ENCODE results near the gene RAB7B. TPM values are rescaled to one million over a fixed set of nuclear protein-coding genes. Genes with fewer than 3 reads are reported as not detected.

The RAB7B gene
- total RNA-seq, 2 donors from 2014 or later: 0.34 to 2.3 TPM

DNA sequence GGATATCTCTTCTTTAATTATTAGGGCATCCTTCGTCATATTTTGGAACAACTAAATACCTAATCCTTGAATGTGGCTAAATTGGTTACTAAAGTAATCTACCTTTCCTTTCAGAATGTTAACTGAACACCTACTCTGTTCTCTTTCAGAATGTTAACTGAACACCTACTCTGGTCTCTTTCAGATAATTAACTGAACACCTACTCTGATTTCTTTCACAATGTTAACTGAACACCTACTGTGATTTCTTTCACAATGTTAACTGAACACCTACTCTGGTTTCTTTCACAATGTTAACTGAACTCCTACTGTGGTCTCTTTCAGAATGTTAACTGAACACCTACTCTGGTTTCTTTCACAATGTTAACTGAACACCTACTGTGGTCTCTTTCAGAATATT lies 21.9 kb downstream of the RAB7B start:
- ATAC-seq (no peak), DNase-seq (no peak)
- intact Hi-C loops (cut with DNase I, micrococcal nuclease): loop anchor here in 1 of 2 donors (5.0 kb wide), 1 partner anchor 126 kb away; no protein-coding TSS in a partner anchor

DNA sequence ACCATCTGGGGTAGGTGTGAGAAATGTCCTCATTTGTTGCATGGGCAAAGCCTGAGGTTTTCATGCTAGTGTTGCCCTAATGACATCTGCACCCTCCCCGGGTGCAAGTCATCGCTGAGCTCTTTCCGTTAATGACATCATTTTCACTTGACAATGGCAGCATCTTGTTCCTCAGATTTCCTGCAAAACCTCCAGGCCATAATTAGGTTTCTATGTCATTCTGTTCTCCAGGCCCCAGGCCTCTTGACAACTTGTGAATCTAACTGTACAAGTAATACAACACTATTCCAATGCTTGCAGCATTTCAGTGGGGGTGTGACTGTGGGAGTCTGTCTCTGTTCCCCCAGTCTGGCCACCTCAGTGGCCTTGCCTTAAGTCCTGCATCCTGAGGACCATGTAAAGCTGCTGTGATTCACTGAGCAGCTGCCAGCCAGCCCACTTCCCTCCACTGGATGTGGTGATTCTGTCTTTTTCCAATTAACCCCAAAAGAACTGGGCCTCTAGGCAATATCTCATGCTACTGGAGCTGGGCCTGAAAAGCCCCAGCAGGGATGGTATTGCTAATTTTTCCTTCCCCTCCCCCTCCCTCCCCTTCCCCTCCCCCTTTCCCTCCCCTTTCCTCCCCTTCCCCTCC lies 22.8 kb downstream of the RAB7B start:
- DNase-seq (no peak), ATAC-seq (no peak)
- intact Hi-C loops (cut with DNase I, micrococcal nuclease): loop anchor here in 1 of 2 donors (5.0 kb wide), 1 partner anchor 127 kb away; no protein-coding TSS in a partner anchor

DNA sequence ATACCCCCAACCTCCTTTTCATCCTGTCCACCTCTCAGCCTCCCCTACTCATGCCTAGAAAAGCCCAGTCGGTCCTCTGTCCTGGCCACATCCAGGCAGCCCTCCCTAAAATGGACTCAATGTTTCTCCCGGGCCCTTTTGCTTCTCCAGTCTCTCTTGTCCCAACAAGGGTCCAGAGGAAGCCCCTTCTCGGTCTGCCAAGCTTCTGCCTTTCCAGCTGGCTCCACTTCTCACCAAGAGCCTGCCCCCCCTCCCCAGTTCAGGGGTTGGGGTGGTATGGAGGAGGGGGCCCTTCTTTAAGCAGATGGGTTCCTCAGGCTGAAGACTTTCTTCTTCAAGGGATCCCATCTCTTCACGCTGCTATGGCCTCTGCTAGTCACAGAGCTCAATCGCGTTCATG lies 23.9 kb downstream of the RAB7B start:
- no peak for DNase-seq
- intact Hi-C loops (cut with DNase I, micrococcal nuclease): loop anchor here (5.0 kb wide), 3 partner anchors 57 to 187 kb away; no protein-coding TSS in a partner anchor
- no peak for ATAC-seq

DNA sequence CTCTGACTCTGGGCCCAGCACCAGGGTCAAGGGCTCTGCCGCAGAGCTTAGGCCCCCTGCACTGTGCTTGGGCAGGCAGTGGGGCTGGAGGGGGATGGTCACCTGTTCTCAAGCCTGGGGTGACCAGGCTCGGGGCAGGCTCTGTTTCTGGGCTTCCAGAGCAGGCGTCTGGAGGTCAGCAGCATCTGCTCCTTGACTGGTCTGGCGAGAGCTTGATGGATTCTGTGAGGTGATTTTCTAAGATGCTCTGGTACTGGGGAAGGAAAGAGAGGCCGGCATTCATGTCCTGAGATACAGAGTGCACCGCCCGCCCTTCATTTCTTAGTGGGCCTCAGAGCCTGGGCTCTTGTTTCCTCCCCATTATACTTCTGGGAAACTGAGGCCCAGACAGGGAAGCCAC lies 24.5 kb downstream of the RAB7B start:
- ATAC-seq (no peak), DNase-seq (no peak)
- intact Hi-C loops (cut with DNase I, micrococcal nuclease): loop anchor here (5.0 kb wide), 3 partner anchors 56 to 186 kb away; no protein-coding TSS in a partner anchor

DNA sequence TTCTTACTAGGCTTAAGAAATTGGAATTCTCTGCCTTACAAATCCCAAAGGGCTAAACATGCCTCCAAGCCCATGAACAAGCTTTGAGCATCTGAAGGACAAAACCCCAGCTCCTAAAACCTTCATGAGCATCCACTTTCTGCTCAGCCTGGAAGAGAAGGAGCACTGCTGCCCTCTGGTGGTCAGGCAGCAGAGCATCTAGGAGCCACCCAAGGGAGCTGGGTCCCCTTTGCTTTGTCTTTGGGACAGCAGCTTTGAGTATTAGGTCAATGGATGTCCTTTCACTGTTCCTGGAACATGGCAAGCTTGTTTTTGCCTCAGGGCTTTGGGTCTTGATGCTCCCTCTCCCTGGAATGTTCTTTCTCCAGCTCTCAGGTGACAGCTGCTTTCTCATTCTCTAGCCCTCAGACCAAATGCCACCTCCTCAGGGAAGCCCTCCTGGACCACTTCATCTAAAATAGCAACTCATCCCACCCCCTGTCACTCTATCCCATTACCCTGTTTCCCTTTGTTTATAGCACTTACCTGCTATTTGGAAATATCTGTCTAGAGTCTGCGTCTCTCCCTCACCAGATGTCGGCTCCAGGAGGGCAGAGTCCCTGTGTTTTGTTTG lies 25.7 kb downstream of the RAB7B start:
- peak; percentile 56 to 60 for DNase-seq
- intact Hi-C loops (cut with DNase I, micrococcal nuclease): loop anchor here (5.0 kb wide), 3 partner anchors 55 to 185 kb away; no protein-coding TSS in a partner anchor
- peak; percentile 82 for ATAC-seq

DNA sequence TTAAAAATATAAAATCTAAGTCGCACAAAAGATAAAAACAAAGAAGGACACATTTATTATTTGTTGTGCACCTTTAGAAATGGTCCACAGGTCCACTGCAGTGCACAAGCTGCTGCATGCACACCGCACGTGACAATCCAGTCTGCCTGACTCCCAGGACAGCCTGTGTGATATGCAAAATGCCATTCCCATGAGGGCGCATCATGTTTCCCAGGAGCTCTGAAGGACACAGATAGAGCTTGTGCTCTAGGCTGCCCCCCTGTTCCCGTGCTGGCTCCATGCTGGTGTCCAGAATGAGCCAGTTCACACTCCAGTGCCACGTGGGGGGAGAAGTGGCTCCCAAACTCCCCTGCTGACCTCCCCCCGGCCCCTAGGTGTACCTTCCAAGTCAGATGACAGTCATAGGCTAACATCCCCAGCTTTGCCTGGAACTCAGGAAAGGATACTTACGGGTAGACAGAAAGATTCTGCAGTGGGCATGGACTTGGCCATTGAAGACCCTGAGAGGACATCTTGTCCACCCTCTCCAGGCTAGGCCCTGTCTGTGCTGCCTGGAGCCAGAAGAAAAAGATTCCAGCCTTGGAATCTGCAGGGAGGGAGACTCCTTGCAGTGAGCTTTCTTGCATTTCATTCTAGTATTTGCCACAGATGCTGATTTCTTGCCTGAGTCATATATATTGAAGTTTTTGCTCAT lies 26.3 kb downstream of the RAB7B start:
- intact Hi-C loops (cut with DNase I, micrococcal nuclease): loop anchor here (5.0 kb wide), 3 partner anchors 55 to 185 kb away; no protein-coding TSS in a partner anchor
- no peak for DNase-seq
- ATAC-seq: no peak

DNA sequence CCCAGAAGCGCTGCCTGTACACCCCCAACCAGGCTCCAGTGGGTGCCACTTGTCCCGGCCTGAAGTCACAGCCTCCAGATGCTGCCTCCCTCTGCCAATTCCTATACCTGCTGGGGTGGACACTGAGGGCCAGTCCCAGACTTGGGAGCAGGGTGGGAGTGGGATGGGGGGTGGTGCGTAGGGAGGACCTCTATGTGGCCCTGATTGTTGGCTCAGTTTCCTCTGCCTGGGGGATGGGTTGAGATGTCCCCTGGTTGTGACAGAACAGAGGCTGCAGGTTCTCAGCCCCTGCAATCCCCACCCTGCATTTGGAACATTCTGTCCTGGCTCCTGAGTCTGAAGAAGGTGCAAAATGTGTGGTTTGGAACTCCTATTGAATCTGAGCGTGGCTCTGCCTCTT lies 27.2 kb downstream of the RAB7B start:
- DNase-seq: no peak
- intact Hi-C loops (cut with DNase I, micrococcal nuclease): loop anchor here (5.0 kb wide), 3 partner anchors 54 to 184 kb away; no protein-coding TSS in a partner anchor

DNA sequence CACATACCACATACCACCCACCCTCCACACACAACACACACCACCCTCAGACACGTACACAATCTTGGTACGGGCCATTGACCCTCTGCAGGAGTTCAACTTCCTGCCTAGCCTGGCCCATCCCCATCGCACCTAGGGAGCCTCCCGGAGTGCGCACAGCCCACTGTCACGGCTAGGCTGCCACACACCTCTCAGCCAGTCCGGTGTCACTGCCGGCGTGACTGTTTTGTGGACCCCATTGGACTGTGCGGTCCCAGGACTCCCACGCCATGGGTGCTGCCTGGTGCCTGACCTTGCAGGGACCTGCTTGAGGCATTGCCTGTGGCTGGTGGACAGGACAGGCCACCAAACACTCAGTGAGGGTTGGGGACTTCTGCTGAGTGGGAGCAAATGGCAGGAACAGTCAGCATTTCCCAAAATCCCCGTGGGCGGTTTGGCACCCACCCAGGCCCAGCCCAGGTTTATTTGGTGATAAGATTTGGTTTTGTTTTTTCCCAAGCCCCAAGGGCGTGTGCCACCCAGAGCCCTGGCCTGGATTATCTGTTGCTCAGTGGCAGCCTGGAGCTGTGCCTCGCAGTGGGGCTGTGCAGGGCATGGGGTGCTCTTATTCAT lies 27.7 kb downstream of the RAB7B start:
- DNase-seq (no peak), ATAC-seq (no peak)
- intact Hi-C loops (cut with DNase I, micrococcal nuclease): loop anchor here (5.0 kb wide), 3 partner anchors 53 to 183 kb away; no protein-coding TSS in a partner anchor

More for the DNA sequence above, 27.2 kb downstream of the RAB7B start:
- ATAC-seq: no peak

DNA sequence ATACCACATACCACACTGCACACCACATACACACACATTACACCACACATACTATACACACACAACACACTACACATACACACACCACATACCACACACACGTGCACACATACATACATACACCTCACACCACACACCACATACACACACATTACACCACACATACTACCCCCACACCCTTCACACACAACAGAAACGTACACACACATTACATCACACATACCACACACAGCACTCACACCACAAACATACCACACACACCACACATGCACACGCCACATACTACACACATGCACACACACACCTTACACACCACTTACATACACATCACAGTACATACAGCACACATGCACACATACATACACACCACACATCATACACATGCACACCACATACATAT lies 28.5 kb downstream of the RAB7B start:
- ATAC-seq (no peak), DNase-seq (no peak)
- intact Hi-C loops (cut with DNase I, micrococcal nuclease): loop anchor here (5.0 kb wide), 4 partner anchors 52 to 182 kb away; no protein-coding TSS in a partner anchor

DNA sequence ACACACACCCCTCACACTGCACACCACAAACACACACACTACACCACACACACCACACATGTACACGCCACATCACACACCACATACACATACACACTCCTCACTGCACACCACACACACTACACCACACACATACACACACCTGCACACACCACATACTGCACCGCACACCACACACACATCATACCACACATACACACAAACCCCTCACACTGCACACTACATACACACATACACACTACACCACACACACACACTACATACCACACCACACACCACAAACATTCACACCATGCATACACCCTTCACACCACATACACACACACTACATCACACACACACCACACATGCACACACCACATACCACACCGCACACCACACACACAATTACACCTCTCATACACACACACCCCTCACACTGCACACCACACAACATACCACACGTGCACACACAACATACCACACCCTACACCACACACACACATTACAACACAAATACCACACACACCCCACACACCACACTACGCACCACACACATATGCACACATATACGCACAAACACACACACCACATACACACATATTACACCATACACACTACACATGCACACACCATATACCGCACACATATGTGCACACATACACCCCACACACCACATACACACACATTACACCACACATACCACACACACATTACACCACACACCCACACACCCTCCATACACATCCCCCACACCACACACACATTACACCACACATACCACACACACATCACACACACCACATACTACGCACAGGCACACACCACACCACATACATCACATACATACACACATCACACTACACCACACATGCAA lies 29.6 kb downstream of the RAB7B start:
- ATAC-seq (no peak), DNase-seq (no peak)
- intact Hi-C loops (cut with DNase I, micrococcal nuclease): loop anchor here in 1 of 2 donors (5.0 kb wide), 1 partner anchor 176 kb away; no protein-coding TSS in a partner anchor

DNA sequence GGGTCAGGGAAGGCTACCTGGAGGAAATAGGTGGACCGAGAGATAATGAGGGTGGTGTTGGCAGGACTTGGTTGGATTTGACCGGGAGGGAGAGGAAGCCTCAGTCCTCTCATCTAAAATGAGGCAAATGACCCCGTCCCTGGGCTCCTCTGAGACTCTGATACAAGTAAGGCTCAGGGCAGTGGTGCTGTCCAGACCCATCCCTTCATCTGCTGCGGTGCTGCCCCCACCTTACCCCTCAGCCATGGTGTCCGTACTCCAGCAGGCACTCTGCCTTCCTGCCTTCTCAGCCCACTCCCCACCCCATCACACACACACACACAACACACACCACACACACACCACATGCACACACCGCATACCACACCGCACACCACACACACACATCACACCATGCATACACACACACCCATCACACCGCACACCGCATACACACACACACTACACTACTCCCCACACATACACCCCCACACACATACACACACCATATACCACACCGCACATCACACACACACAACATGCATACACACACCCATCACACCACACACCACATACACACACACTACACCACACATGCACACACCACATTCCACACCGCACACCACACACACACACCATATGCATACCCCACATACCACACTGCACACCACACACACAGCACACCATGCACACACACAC lies 30.6 kb downstream of the RAB7B start:
- no peak for ATAC-seq
- DNase-seq: no peak
- intact Hi-C loops (cut with DNase I, micrococcal nuclease): loop anchor here in 1 of 2 donors (5.0 kb wide), 1 partner anchor 175 kb away; no protein-coding TSS in a partner anchor

DNA sequence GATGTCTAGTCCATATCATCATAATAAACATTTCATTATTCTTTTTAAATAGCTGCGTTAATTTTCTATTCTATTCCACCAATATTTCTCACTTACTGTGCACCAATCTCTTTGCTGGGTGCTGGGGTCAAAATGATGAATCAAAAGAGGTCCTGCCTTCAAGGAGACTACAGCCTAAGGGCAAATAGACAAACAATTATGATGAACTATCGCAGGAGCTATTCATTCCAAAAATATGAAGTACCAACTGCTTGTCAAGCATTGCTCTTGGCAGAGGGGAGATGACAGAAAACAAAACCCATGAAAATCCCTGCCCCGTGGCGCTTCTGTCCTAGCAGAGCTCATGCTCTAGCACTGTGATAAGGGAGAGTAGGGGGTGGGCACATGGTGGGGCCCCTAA lies 31.1 kb downstream of the RAB7B start:
- ATAC-seq (no peak), DNase-seq (no peak)
- intact Hi-C loops (cut with DNase I, micrococcal nuclease): loop anchor here in 1 of 2 donors (5.0 kb wide), 1 partner anchor 175 kb away; no protein-coding TSS in a partner anchor

DNA sequence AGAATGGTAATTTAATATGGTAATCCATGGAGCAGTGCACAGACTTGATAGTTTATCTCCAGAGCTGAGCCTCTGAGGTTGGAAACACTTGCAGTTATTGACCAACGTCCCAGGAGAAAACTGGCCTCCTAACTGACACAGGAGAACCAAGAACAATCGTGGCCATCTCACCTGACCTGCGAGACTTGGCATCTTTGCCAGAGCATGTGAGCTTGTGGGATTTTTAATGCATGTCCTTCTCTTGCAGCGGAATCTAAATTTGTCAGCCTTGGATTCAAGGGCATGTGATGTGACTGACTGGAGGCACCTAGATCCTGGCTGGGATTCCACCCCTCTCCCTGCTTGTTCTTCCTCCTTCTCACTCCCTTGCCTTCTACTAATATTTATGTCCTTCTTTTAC lies 32.1 kb downstream of the RAB7B start:
- DNase-seq (no peak), ATAC-seq (no peak)
- intact Hi-C loops (cut with DNase I, micrococcal nuclease): loop anchor here in 1 of 2 donors (5.0 kb wide), 1 partner anchor 174 kb away; no protein-coding TSS in a partner anchor

DNA sequence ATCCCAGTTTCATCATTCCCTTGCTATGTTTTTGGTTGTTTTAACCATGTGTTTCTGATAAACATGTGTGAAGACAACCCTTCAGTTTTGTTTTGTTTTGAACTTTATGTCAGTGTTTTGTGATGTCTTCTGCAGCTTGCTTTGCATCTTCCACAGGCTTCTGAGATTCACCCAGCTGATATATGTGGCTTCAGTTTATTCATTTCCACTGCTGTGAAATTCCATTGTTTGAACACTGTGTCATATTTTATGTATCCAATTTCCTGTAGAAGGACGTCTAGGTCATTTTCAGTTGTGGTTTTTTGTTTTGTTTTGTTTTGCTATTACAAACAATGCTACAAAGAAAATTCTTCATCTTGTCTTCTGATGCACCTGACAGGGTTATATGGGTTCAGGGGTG lies 32.7 kb downstream of the RAB7B start:
- intact Hi-C loops (cut with DNase I, micrococcal nuclease): loop anchor here in 1 of 2 donors (5.0 kb wide), 1 partner anchor 173 kb away; no protein-coding TSS in a partner anchor
- DNase-seq (no peak), ATAC-seq (no peak)

DNA sequence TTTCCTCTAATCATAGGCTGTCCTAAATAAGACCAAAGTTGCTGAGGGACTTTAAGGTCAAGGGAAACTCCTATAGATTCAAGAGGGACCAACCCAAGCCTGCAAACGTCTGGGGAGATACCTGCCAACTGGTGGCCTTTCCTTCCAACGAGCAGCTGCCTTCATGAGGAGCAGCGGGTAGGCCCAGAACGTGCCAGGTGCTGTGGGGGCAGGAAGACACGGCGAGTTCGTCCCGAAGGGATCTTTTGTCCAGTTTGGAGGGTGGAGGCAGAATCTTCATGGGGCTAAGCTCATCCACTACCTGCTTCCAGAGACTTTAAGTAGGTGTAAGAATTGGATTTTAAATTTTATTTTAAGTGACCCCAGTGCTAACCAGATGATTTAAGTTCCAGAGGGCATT lies 34.0 kb downstream of the RAB7B start:
- ATAC-seq: no peak
- DNase-seq: no peak
- intact Hi-C loops (cut with DNase I, micrococcal nuclease): no loop called here

DNA sequence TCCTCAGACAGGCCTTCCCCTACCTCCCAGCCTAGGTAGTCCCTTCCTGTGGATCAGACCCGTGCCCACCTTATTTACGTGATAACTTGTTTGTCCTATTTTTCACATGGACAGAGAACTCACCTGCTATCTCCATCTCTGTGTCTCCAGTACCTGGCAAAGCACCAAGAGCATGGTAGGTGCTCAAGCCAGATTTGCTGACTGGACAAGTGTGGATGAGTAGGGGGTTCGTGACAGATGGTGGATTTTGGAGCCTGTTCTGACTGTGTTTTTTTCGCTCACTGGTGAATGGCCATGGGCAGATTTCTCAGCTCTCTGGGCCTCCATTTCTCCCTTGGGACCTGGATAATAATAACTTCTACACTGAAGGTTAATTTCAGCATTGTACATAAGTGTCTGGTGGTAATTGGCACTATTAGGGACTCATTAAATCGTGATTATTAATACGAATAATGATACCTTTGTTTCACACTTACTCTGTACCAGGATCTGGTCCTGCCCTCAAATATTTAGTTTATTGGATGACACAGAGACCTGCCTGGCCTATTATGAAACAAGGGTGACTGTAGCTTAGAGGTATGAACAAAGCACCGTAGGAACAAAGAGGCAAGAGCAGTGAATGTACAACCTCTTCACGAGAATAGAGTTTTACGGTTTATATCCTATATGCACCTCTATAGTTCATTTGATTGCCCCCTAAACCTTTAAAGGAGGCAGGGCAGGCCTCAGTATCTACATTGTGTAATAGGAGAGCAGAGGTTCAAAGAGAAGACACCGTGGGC lies 35.5 kb downstream of the RAB7B start:
- DNase-seq: no peak
- ATAC-seq: no peak
- intact Hi-C loops (cut with DNase I, micrococcal nuclease): no loop called here

All from left colon (tissue), 2 donors.